GM12891 (cell line): ENCODE data around the gene RBM20.
A peak's percentile ranks its signal among the peaks of the same experiment; 100 is the strongest.
"Not testable (repeated sequence)": the region's sequence is repeated elsewhere in the genome, so short reads cannot be mapped to it uniquely, and the experiment has no call there.

Experiments
- DNase-seq: peaks from one replicate; pipeline ENCODE4 v3.0.0; 2011; ENCODE audit warnings: low spot score; ENCODE audit not compliant: insufficient read length
- FAIRE-seq: peaks from 2 replicates; lab custom pipeline; 2011; peaks lifted over from hg19 to GRCh38; lab: Jason Lieb, UNC
- PAX5 ChIP-seq: IDR thresholded peaks from 2 replicates; pipeline ENCODE4 v1.6.1; 2011; ENCODE audit warnings: low read length, moderate library complexity, mild to moderate bottlenecking; ENCODE audit not compliant: insufficient read depth, severe bottlenecking
- POLR2A ChIP-seq: IDR thresholded peaks from 2 replicates; pipeline ENCODE4 v1.6.1; 2011; ENCODE audit warnings: low read depth, low read length, control low read depth
- POLR2AphosphoS5 ChIP-seq: IDR thresholded peaks from 2 replicates; pipeline ENCODE4 v1.6.1; 2011; ENCODE audit warnings: low read depth, low read length, control low read depth
- POU2F2 ChIP-seq: IDR thresholded peaks from 2 replicates; pipeline ENCODE4 v1.6.1; 2011; ENCODE audit warnings: low read depth, mild to moderate bottlenecking, control low read depth, low read length, moderate library complexity
- SPI1 ChIP-seq: IDR thresholded peaks from 2 replicates; pipeline ENCODE4 v1.6.1; 2011; ENCODE audit warnings: low read depth, low read length, control low read depth
- TAF1 ChIP-seq: IDR thresholded peaks from 2 replicates; pipeline ENCODE4 v1.6.1; 2011; ENCODE audit warnings: low read depth, low read length, control low read depth

RBM20 gene

GRCh38 chr10:110725801-110726630, 81.9 kb downstream of the RBM20 start:
- no peak for FAIRE-seq
- TF ChIP-seq SPI1, result no peak
- no peak for TF ChIP-seq POU2F2
- no peak for TF ChIP-seq PAX5
- no peak for TF ChIP-seq TAF1
- no peak for TF ChIP-seq POLR2A
- no peak for TF ChIP-seq POLR2AphosphoS5
- DNase-seq, result no peak

DNA sequence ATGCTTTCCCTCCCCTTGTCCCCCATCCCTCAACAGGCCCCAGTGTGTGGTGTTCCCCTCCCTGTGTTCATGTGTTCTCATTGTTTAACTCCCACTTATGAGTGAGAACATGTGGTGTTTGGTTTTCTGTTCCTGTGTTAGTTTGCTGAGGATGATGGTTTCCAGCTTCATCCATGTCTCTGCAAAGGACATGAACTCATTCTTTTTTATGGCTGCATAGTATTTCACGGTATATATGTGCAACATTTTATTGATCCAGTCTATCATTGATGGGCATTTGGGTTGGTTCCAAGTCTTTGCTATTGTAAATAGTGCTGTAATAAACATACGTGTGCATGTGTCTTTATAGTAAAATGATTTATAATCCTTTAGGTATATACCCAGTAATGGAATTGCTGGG, 83.6 kb downstream of the RBM20 start:
- not testable (repeated sequence) for FAIRE-seq, DNase-seq

DNA sequence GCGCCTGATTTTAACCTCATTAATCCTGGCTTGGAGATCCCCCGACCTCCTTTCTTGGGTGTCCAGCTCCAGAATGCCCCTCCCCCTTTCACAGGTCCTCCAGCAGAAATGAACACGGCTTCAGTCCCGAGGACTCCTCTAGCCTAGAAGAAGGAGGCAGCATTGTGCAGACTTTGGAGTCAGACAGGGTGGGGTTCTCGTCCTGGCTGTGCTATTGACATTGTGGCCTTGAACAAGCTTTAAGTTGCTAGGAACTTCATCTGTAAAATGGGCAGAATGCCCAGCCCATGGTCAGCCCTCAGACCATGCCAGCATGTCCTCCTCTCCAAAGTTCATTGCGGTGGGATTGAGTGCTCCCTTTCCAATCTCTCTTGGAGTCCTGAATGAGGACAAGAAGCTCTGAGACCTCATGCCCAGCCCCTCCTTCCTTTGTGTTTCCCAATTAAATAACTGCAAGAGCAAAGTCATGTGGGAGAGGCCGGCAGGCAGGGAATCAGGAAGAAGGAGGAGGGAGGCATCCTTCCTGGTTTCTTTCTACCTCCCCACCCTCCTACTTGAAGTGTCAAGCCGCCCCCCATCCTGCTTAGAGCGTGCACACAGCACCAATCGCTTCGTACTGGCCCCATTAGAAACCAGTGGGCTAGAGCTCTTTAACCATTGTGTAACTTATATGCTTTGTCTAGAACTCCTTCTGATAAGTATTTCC, 86.4 kb downstream of the RBM20 start:
- TF ChIP-seq SPI1 (no peak), POLR2AphosphoS5 (no peak), POU2F2 (no peak), POLR2A (no peak), TAF1 (no peak), PAX5 (no peak)
- no peak for DNase-seq
- no peak for FAIRE-seq

DNA sequence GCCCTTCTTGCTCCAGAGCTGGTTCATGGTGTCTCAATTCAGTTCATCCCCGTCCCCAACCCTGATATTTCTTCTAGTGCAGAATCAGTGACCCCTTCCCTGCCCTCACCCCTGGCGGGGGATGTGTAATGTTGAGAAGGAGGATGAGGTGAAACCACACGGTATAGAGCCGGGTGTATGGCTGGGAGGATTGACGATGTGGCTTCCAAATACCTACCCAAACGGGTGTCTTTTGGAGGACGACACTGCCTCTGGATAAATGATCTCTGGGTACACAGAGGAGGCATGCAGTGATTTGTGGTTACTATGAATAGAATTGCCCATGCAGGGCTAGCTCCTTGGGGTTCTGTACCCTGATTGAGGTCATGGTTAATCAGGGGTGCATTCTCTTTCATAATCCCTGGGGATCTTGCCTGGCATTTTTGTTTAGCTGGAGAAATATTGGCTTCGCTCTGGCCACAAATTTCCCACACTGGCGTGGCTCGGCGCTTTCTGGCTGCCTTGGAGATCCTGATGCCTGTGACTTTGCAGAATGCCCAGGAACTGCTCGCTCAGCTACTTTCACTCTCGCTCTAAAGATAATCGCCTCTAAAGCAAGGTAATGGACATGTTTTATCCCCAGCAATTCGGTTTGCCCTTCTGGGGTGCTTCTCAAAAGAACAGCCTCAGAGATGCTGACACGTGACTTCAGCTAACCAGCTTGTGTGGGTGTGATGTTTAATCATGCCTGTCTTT, 89.2 kb downstream of the RBM20 start:
- FAIRE-seq (no peak), DNase-seq (no peak)
- TF ChIP-seq TAF1, result no peak
- no peak for TF ChIP-seq POLR2A
- TF ChIP-seq POU2F2, result no peak
- TF ChIP-seq PAX5, result no peak
- no peak for TF ChIP-seq SPI1
- no peak for TF ChIP-seq POLR2AphosphoS5

- no peak for FAIRE-seq
- TF ChIP-seq TAF1 (no peak), SPI1 (no peak), POLR2A (no peak), POU2F2 (no peak), POLR2AphosphoS5 (no peak), PAX5 (no peak)
- no peak for DNase-seq
These were observed 91.5 kb downstream of the RBM20 start for GRCh38 chr10:110735620-110736027.

DNA sequence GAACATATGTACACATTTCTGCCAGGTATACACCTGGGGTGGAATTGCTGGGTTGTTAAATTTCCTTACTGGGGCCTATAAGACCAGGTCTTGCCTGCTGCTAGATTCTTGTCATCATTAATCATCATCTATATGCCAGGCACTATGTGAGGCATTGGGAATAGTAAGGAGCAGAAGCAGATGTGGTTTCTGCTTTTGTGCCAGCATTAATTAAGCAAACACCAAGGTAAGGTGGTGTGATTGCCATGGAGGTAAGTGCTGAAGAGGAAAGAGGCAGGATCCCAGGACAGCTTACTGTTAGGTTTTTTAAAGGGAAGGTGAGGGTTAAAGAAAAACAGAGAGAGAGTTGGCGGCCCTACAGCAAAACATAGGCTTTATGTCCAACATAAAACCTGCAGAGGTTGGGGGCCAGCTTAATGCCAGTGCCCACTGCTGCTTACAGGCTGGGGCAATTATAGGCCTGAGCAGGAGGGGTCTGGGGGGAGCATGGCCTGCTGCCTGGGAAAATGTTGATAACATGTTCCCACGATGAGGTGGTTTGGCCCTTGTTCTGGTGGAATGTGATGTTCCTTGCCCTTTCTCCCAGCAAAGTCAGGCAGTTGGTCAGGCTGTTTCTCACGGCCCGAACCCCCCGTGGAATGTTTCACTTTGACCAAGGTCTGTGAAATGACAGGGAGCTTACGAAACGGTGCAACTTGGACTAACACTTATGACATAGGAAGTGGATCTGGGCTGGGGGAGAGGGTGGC, 93.9 kb downstream of the RBM20 start:
- DNase-seq (no peak), FAIRE-seq (no peak)
- TF ChIP-seq POLR2A (no peak), SPI1 (no peak), POU2F2 (no peak), PAX5 (no peak), TAF1 (no peak), POLR2AphosphoS5 (no peak)

DNA sequence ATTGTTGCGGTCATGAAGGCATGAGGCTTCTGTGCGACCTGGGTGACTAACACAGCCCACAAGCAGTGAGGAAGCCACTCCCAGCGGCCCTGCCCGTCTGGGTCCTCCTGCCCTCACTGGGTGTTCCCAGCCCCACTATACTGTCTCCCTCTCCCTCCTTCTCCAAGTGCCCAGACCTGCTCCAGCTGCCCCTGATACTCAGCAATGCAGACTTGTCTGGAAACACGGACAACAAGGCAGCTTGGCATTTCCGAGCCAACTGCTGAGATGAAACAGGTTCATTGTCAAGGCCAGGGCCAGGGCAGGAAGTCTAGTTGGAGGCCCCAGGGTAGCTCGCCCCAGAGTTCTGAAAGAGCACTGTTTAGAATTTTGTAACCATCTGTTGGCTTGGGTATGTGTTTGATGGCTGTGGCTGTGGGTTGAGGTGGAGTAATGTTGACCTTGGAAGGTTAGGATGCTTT, 95.7 kb downstream of the RBM20 start:
- no peak for FAIRE-seq

GRCh38 chr10:110742801-110743200, 98.7 kb downstream of the RBM20 start:
- DNase-seq (no peak), FAIRE-seq (no peak)
- TF ChIP-seq POLR2AphosphoS5 (no peak), TAF1 (no peak), POU2F2 (no peak)

More for the DNA sequence above, 95.7 kb downstream of the RBM20 start:
- TF ChIP-seq POU2F2, result no peak
- TF ChIP-seq POLR2AphosphoS5, result no peak
- TF ChIP-seq PAX5, result no peak
- no peak for TF ChIP-seq POLR2A
- TF ChIP-seq SPI1, result no peak
- DNase-seq, result no peak

- FAIRE-seq (peak; percentile 16), DNase-seq (no peak)
- TF ChIP-seq SPI1 (peak; percentile 69), PAX5 (no peak)
These were observed 100.6 kb downstream of the RBM20 start for GRCh38 chr10:110744782-110745181.

- no peak for TF ChIP-seq POLR2A
- no peak for TF ChIP-seq PAX5
- TF ChIP-seq SPI1, result no peak
- TF ChIP-seq TAF1, result no peak
- no peak for TF ChIP-seq POU2F2
- no peak for TF ChIP-seq POLR2AphosphoS5
- DNase-seq (no peak), FAIRE-seq (peak; percentile 91)
These were observed 102.2 kb downstream of the RBM20 start for GRCh38 chr10:110746254-110746826.
